NT2/D1 (cell line): ENCODE results near the gene ZDHHC21.

ENCODE experiments used
- SUZ12 ChIP-seq: IDR thresholded peaks from 2 replicates; pipeline ENCODE4 v1.6.1; 2011; ENCODE audit not compliant: insufficient read length, insufficient read depth; ENCODE audit errors: extremely low read depth
- YY1 ChIP-seq: IDR thresholded peaks from 2 replicates; pipeline ENCODE4 v1.6.1; 2011; ENCODE audit not compliant: insufficient read length, insufficient read depth
- ZNF274 ChIP-seq: IDR thresholded peaks from 2 replicates; pipeline ENCODE4 v1.6.1; 2011; ENCODE audit warnings: mild to moderate bottlenecking, low read depth, low read length

DNA sequence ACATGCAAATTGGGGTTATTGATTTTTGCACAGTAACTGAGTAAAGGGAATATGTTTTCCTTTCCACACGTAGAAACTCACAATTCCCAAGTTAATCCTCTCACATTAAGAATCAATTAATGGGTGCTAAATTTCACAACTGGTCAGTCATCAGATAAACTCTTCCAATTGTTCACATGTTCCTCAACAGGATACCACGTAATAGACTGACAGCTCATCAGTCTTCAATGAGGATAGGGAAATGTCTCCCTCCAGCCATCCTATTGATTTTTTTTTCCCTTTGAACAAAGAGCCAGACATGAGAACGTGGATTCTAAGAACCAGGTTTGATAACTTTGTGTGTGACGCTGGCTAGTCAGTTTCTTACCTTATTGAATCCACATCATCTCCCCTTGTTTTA lies 30.1 kb upstream of the ZDHHC21 start:
- TF ChIP-seq SUZ12 (no peak), YY1 (no peak), ZNF274 (no peak)
